Neural cell (in vitro differentiated cells): Measurements from ENCODE around the gene CELF5. TPM values are rescaled to one million over a fixed set of nuclear protein-coding genes. Genes with fewer than 3 reads are reported as not detected.

Source experiments
- H2AFZ ChIP-seq: fragments of 200-600, 300-800 bp; sonication (generic), shearing (Covaris generic); 2 replicates; pipeline ENCODE4 v1.6.0; 2014; ENCODE audit warnings: low read depth, mild to moderate bottlenecking, antibody characterized with exemption, low read length, moderate library complexity
- H3F3A ChIP-seq: fragments of 200-600 bp; shearing (Covaris generic); 2 replicates; pipeline ENCODE4 v1.6.1; 2016; ENCODE audit warnings: mild to moderate bottlenecking, moderate library complexity, mixed read lengths, antibody characterized with exemption, low read length; ENCODE audit not compliant: insufficient read depth, poor library complexity, severe bottlenecking
- H3K27ac ChIP-seq: fragments of 200-600, 300-800 bp; sonication (generic), shearing (Covaris generic); 2 replicates; pipeline ENCODE4 v1.5.1; 2014; ENCODE audit warnings: mild to moderate bottlenecking, low read length, moderate library complexity
- H3K27me3 ChIP-seq: fragments of 300-800, 200-600 bp; sonication (generic), shearing (Covaris generic); 2 replicates; pipeline ENCODE4 v1.6.0; 2014; ENCODE audit warnings: mild to moderate bottlenecking, low read depth, low read length, moderate library complexity; ENCODE audit not compliant: insufficient read depth
- H3K36me3 ChIP-seq: fragments of 300-800, 200-600 bp; sonication (generic), shearing (Covaris generic); 2 replicates; pipeline ENCODE4 v1.5.1; 2014; ENCODE audit warnings: mild to moderate bottlenecking, antibody characterized with exemption, low read length, moderate library complexity; ENCODE audit not compliant: insufficient read depth
- H3K4me2 ChIP-seq: fragments of 300-800, 200-600 bp; sonication (generic), shearing (Covaris generic); 2 replicates; pipeline ENCODE4 v1.6.0; 2014; ENCODE audit warnings: mild to moderate bottlenecking, low read length
- H3K4me3 ChIP-seq: fragments of 300-800, 200-600 bp; sonication (generic), shearing (Covaris generic); 2 replicates; pipeline ENCODE4 v1.5.1; 2014; ENCODE audit warnings: mild to moderate bottlenecking, low read length, moderate library complexity
- H3K79me2 ChIP-seq: fragments of 200-600 bp; shearing (Covaris generic); replicated peaks from 2 replicates; pipeline ENCODE4 v1.6.0; 2014; ENCODE audit warnings: mild to moderate bottlenecking, low read length, moderate library complexity; ENCODE audit not compliant: insufficient read depth
- H3K9ac ChIP-seq: fragments of 300-800, 200-600 bp; sonication (generic), shearing (Covaris generic); 2 replicates; pipeline ENCODE4 v1.6.1; 2016; ENCODE audit warnings: mild to moderate bottlenecking, low read length, mixed read lengths
- H3K9me2 ChIP-seq: fragments of 200-600 bp; shearing (Covaris generic); 2 replicates; pipeline ENCODE4 v1.6.1; 2016; ENCODE audit warnings: mild to moderate bottlenecking, low read length, mixed read lengths; ENCODE audit not compliant: insufficient read depth
- H3K9me3 ChIP-seq: fragments of 200-600, 300-800 bp; sonication (generic), shearing (Covaris generic); 2 replicates; pipeline ENCODE4 v1.6.1; 2016; ENCODE audit warnings: mild to moderate bottlenecking, mixed run types, low read length, moderate library complexity, mixed read lengths
- H4K20me1 ChIP-seq: fragments of 200-600 bp; shearing (Covaris generic); 2 replicates; pipeline ENCODE4 v1.6.1; 2016; ENCODE audit warnings: mild to moderate bottlenecking, mixed run types; ENCODE audit not compliant: insufficient read depth
- EP300 ChIP-seq: fragments of 450-650 bp; conservative IDR thresholded peaks from 2 replicates; pipeline ENCODE4 v1.6.1; 2014; ENCODE audit warnings: antibody characterized with exemption, mild to moderate bottlenecking, moderate library complexity; ENCODE audit not compliant: poor library complexity, severe bottlenecking
- EZH2 ChIP-seq: fragments of 200-600, 300-800 bp; shearing (Covaris generic), sonication (generic); IDR thresholded peaks from 2 replicates; pipeline ENCODE4 v1.6.1; 2014; ENCODE audit warnings: antibody characterized with exemption, low read length, borderline replicate concordance, mild to moderate bottlenecking; ENCODE audit not compliant: insufficient read depth, poor library complexity, severe bottlenecking
- RAD21 ChIP-seq: fragments of 450-650 bp; conservative IDR thresholded peaks from 2 replicates; pipeline ENCODE4 v1.6.1; 2014; ENCODE audit warnings: antibody characterized with exemption, mild to moderate bottlenecking, moderate library complexity
- REST ChIP-seq: IDR thresholded peaks from 2 replicates; pipeline ENCODE4 v1.6.1; 2012; ENCODE audit warnings: borderline replicate concordance
- SMC3 ChIP-seq: fragments of 450-650 bp; conservative IDR thresholded peaks from 2 replicates; pipeline ENCODE4 v1.6.1; 2014; ENCODE audit warnings: antibody characterized with exemption, mild to moderate bottlenecking, moderate library complexity; ENCODE audit not compliant: poor library complexity
- TAF1 ChIP-seq: IDR thresholded peaks from 2 replicates; pipeline ENCODE4 v1.6.1; 2012; ENCODE audit warnings: low read depth
- polyA plus RNA-seq: library from polyadenylated mRNA; depleted of rRNA; stranded (reverse); fragments of >200 nt; gene quantifications from 2 replicates; pipeline ENCODE4 v1.2.3, GENCODE V29; 2014
- TF ChIP-seq, protein P1 (sequence below): fragments of 450-650 bp; IDR thresholded peaks from 2 replicates; pipeline ENCODE4 v1.5.1; 2014; ENCODE audit warnings: antibody characterized with exemption, mild to moderate bottlenecking, moderate library complexity; ENCODE audit not compliant: poor library complexity, severe bottlenecking

The CELF5 gene
- polyA plus RNA-seq, 1 donor from 2014 or later, result 130 TPM

GRCh38 chr19:3208317-3209207, 15.9 kb upstream of the CELF5 start:
- no peak overlapping the region for H3K4me3 ChIP-seq
- no peak overlapping the region for H3K9ac ChIP-seq
- H2AFZ ChIP-seq, result no peak overlapping the region
- no peaks in the 10 kb centered on the region for H3F3A ChIP-seq
- no peak for TF ChIP-seq RAD21
- TF ChIP-seq, protein P1, sequence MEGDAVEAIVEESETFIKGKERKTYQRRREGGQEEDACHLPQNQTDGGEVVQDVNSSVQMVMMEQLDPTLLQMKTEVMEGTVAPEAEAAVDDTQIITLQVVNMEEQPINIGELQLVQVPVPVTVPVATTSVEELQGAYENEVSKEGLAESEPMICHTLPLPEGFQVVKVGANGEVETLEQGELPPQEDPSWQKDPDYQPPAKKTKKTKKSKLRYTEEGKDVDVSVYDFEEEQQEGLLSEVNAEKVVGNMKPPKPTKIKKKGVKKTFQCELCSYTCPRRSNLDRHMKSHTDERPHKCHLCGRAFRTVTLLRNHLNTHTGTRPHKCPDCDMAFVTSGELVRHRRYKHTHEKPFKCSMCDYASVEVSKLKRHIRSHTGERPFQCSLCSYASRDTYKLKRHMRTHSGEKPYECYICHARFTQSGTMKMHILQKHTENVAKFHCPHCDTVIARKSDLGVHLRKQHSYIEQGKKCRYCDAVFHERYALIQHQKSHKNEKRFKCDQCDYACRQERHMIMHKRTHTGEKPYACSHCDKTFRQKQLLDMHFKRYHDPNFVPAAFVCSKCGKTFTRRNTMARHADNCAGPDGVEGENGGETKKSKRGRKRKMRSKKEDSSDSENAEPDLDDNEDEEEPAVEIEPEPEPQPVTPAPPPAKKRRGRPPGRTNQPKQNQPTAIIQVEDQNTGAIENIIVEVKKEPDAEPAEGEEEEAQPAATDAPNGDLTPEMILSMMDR, result no peak
- TF ChIP-seq REST, result no peak
- no peak for TF ChIP-seq TAF1
- no peak for TF ChIP-seq EP300
- no peaks in the 10 kb centered on the region for H3K36me3 ChIP-seq
- H3K9me2 ChIP-seq, result no peaks in the 10 kb centered on the region
- no peaks in the 10 kb centered on the region for H3K27me3 ChIP-seq
- H3K4me2 ChIP-seq, result no peak overlapping the region
- H3K27ac ChIP-seq, result no peak overlapping the region
- no peaks in the 10 kb centered on the region for H4K20me1 ChIP-seq
- H3K9me3 ChIP-seq, result no peaks in the 10 kb centered on the region
- H3K79me2 ChIP-seq, result no peaks in the 10 kb centered on the region

GRCh38 chr19:3210347-3211017, 14.0 kb upstream of the CELF5 start:
- Histone ChIP-seq H3K9me2 (no peaks in the 10 kb centered on the region), H3K9ac (no peak overlapping the region), H3K79me2 (no peaks in the 10 kb centered on the region), H3K4me3 (no peak overlapping the region), H3K9me3 (no peaks in the 10 kb centered on the region), H2AFZ (no peak overlapping the region), H3F3A (no peaks in the 10 kb centered on the region), H4K20me1 (no peaks in the 10 kb centered on the region), H3K27ac (no peak overlapping the region), H3K27me3 (no peaks in the 10 kb centered on the region), H3K36me3 (no peaks in the 10 kb centered on the region), H3K4me2 (no peak overlapping the region)
- TF ChIP-seq, protein P1, result peak; percentile 44
- TF ChIP-seq SMC3, result peak; percentile 38
- no peak for TF ChIP-seq EZH2
